PFSK-1 (cell line): ENCODE results near the gene CSF1.

Source experiments
- POLR2AphosphoS5 ChIP-seq: IDR thresholded peaks from 2 replicates; pipeline ENCODE4 v1.6.1; 2012; ENCODE audit warnings: low read depth, mild to moderate bottlenecking, control low read depth, low read length, moderate library complexity
- REST ChIP-seq, 2 experiments: IDR thresholded peaks; 2 replicates each; pipeline versions ENCODE4 v1.6.1 to v1.8.0; 2011 to 2012; ENCODE audit warnings: low read depth in 2 of 2, low read length in 2 of 2, control low read depth in 1 of 2, inconsistent platforms in 1 of 2, mild to moderate bottlenecking in 1 of 2, moderate library complexity in 1 of 2; ENCODE audit not compliant: insufficient read depth in 1 of 2
- SIN3A ChIP-seq: IDR thresholded peaks from 2 replicates; pipeline ENCODE4 v1.6.1; 2012; ENCODE audit warnings: mild to moderate bottlenecking, low read length, moderate library complexity, borderline replicate concordance; ENCODE audit not compliant: insufficient read depth
- TAF1 ChIP-seq: IDR thresholded peaks from 2 replicates; pipeline ENCODE4 v1.6.1; 2012; ENCODE audit warnings: low read length, control low read depth, borderline replicate concordance; ENCODE audit not compliant: insufficient read depth

GRCh38 chr1:109902204-109902985 lies 8.3 kb upstream of the CSF1 start:
- TF ChIP-seq POLR2AphosphoS5 (no peak), TAF1 (no peak), REST (IDR thresholded peaks at IDR 0.05; ENCODE audit: insufficient read depth in 1 of 2, low read depth in 2 of 2, low read length in 2 of 2) (no peak), SIN3A (no peak)
